Thyroid gland (tissue), 4 donors: Measurements from ENCODE around the gene MOB2. TPM values are rescaled to one million over a fixed set of nuclear protein-coding genes. Genes with fewer than 3 reads are reported as not detected.

ENCODE experiments used
- DNase-seq, 2 donors: peaks; one replicate each; pipeline ENCODE4 v3.0.0-alpha.2; 2019
- H3K27ac ChIP-seq, 3 donors: fragments of 200-600 bp; sonication (generic); 1 replicate in 2 of 3; 2 replicates in 1 of 3; pipeline ENCODE4 v1.5.1; 2016 to 2019; ENCODE audit warnings: mild to moderate bottlenecking in 1 of 3, moderate library complexity in 1 of 3
- H3K27me3 ChIP-seq: fragments of 200-600 bp; sonication (generic); one replicate; pipeline ENCODE4 v1.5.1; 2019
- H3K36me3 ChIP-seq, 2 donors: fragments of 200-600 bp; sonication (generic); one replicate each; pipeline ENCODE4 v1.5.1; 2016 to 2019
- H3K4me1 ChIP-seq, 2 donors: fragments of 200-600 bp; sonication (generic); one replicate each; pipeline ENCODE4 v1.5.1; 2017 to 2019
- H3K4me3 ChIP-seq, 3 donors: fragments of 200-600 bp; sonication (generic); replicated peaks in 1 of 3; 1 replicate in 2 of 3; 2 replicates in 1 of 3; pipeline ENCODE4 v1.5.1; 2016; ENCODE audit warnings: mild to moderate bottlenecking in 1 of 3
- H3K9me3 ChIP-seq: fragments of 200-600 bp; sonication (generic); one replicate; pipeline ENCODE4 v1.5.1; 2017
- CTCF ChIP-seq, 6 experiments: fragments of 200-600 bp in 3 of 6; fragments of 450-650 bp in 3 of 6; sonication (generic) in 3 of 6; IDR thresholded peaks; one replicate each; pipeline ENCODE4 v1.5.1; 2016 to 2019; ENCODE audit warnings: antibody characterized with exemption in 6 of 6, mild to moderate bottlenecking in 2 of 6, inconsistent platforms in 1 of 6, moderate library complexity in 1 of 6
- POLR2A ChIP-seq, 2 donors: fragments of 450-650 bp; IDR thresholded peaks; one replicate each; pipeline ENCODE4 v1.6.1; 2017; ENCODE audit warnings: antibody characterized with exemption in 2 of 2, mild to moderate bottlenecking in 2 of 2, moderate library complexity in 1 of 2
- WGBS, 2 donors: methylation state at CpG; one replicate each; pipeline ENCODE4 v1.1.5; 2017; 5-methylcytosine and 5-hydroxymethylcytosine counted together
- intact Hi-C: fragments of 100-400 bp; cut with DNase I; formaldehyde crosslinking; loops from one replicate; pipeline ENCODE4 v1.15.1; 2023
- total RNA-seq, 4 donors: library from RNA; depleted of rRNA; stranded (reverse); fragments of >200 nt; gene quantifications; one replicate each; pipeline ENCODE4 v1.2.3, GENCODE V29; 2016

Gene MOB2
- total RNA-seq, 4 donors from 2014 or later = 25.6 to 45.8 (median 30.1) TPM

GRCh38 chr11:1500466-1501420 lies 14.2 kb upstream of the MOB2 start:
- intact Hi-C loops = loop anchor here (5.0 kb wide), 1 partner anchor 38 kb away; no protein-coding TSS in a partner anchor
- Histone ChIP-seq H3K27me3 (no peaks in the 10 kb centered on the region), H3K27ac (no peak overlapping the region), H3K9me3 (no peaks in the 10 kb centered on the region), H3K4me1 (peaks cover 25 to 57% of the 10 kb centered on the region in 2 donors), H3K4me3 (no peak overlapping the region), H3K36me3 (no peaks in the 10 kb centered on the region)
- TF ChIP-seq POLR2A (IDR thresholded peaks at IDR 0.05) (no peak), CTCF (IDR thresholded peaks at IDR 0.05) (no peak)
- WGBS, 2 donors = 94 to 95% methylated on average over 28 of the region's 28 CpGs
- no peak for DNase-seq

DNA sequence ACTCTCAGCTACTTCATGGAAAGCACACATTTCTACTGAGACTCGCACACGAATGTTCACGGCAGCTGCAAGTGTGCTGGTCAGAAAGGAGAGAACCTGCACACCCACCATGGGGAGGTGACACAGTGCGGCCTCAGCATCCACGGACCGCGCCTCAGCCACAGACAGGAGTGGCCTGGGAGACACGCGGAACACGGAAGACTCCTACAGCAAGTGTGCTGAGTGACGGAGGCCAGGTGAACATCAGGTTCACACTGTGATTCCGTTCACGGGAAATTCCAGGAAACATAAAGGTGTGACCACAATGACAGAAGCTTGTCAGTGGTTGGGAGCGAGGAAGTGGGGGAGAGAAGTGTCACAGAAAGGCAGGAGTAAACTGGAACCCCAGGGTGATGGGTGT lies 13.3 kb upstream of the MOB2 start:
- WGBS, 2 donors = 92 to 94% methylated on average over 14 of the region's 14 CpGs
- Histone ChIP-seq H3K9me3 (no peaks in the 10 kb centered on the region), H3K4me1 (peaks cover 25 to 61% of the 10 kb centered on the region in 2 donors), H3K27me3 (no peaks in the 10 kb centered on the region), H3K27ac (no peak overlapping the region), H3K4me3 (no peak overlapping the region), H3K36me3 (no peaks in the 10 kb centered on the region)
- TF ChIP-seq CTCF (IDR thresholded peaks at IDR 0.05) = no peak
- TF ChIP-seq POLR2A (IDR thresholded peaks at IDR 0.05) = no peak
- intact Hi-C loops = loop anchor here (5.0 kb wide), 1 partner anchor 38 kb away; no protein-coding TSS in a partner anchor
- DNase-seq = no peak

GRCh38 chr11:1499261-1499890 lies 12.8 kb upstream of the MOB2 start:
- Histone ChIP-seq H3K4me1 (peaks cover 25 to 63% of the 10 kb centered on the region in 2 donors), H3K27me3 (no peaks in the 10 kb centered on the region), H3K27ac (no peak overlapping the region), H3K4me3 (no peak overlapping the region), H3K36me3 (no peaks in the 10 kb centered on the region), H3K9me3 (no peaks in the 10 kb centered on the region)
- no peak for DNase-seq
- intact Hi-C loops = no loop called here
- WGBS, 2 donors = 87 to 91% methylated on average over 14 to 17 of the region's 28 CpGs
- TF ChIP-seq POLR2A (IDR thresholded peaks at IDR 0.05) (no peak), CTCF (IDR thresholded peaks at IDR 0.05) (no peak)

GRCh38 chr11:1498262-1498661 lies 11.7 kb upstream of the MOB2 start:
- no peak for DNase-seq
- H3K9me3 ChIP-seq = no peaks in the 10 kb centered on the region
- TF ChIP-seq POLR2A (IDR thresholded peaks at IDR 0.05) (no peak), CTCF (IDR thresholded peaks at IDR 0.05) (no peak)
- H3K27me3 ChIP-seq = no peaks in the 10 kb centered on the region
- H3K27ac ChIP-seq = no peak overlapping the region
- H3K36me3 ChIP-seq = no peaks in the 10 kb centered on the region
- no peak overlapping the region for H3K4me3 ChIP-seq
- peaks cover 14 to 57% of the 10 kb centered on the region in 2 donors for H3K4me1 ChIP-seq
- 97% methylated on average over 13 of the region's 13 CpGs for WGBS, 2 donors
- intact Hi-C loops = no loop called here
